AG10803 (cell line): ENCODE results near the gene SCAP.

Source experiments
- DNase-seq: peaks from one replicate; pipeline ENCODE4 v3.0.0; 2010; ENCODE audit warnings: low read depth
- H3K4me3 ChIP-seq: 2 replicates; pipeline ENCODE4 v1.5.1; 2011; ENCODE audit warnings: mild to moderate bottlenecking, low read length, control low read depth
- CTCF ChIP-seq: conservative IDR thresholded peaks from 2 replicates; pipeline ENCODE4 v1.5.1; 2011; ENCODE audit warnings: mild to moderate bottlenecking, low read length, control low read depth, inconsistent platforms

SCAP gene

GRCh38 chr3:47430606-47431005 lies 45.1 kb downstream of the SCAP start:
- TF ChIP-seq CTCF, result no peak
- no peak for DNase-seq
- H3K4me3 ChIP-seq, result no peak overlapping the region

- no peak for DNase-seq
- no peak for TF ChIP-seq CTCF
Measured at GRCh38 chr3:47429476-47430270, 46.1 kb downstream of the SCAP start.

GRCh38 chr3:47428662-47429061 lies 47.1 kb downstream of the SCAP start:
- H3K4me3 ChIP-seq, result no peak overlapping the region
- TF ChIP-seq CTCF, result no peak
- DNase-seq, result no peak

More at GRCh38 chr3:47429476-47430270, 46.1 kb downstream of the SCAP start:
- H3K4me3 ChIP-seq, result no peak overlapping the region

GRCh38 chr3:47427866-47428265 lies 47.9 kb downstream of the SCAP start:
- H3K4me3 ChIP-seq, result no peak overlapping the region
- TF ChIP-seq CTCF, result no peak
- DNase-seq, result no peak

- DNase-seq, result no peak
- no peak overlapping the region for H3K4me3 ChIP-seq
- no peak for TF ChIP-seq CTCF
Measured at GRCh38 chr3:47425959-47426358, 49.8 kb downstream of the SCAP start.

- no peak for TF ChIP-seq CTCF
- no peak for DNase-seq
- H3K4me3 ChIP-seq, result no peak overlapping the region
Measured at GRCh38 chr3:47425383-47425778, 50.4 kb downstream of the SCAP start.
